Fibroblast of skin of scalp (primary cell): ENCODE results near the gene JRKL. TPM values are rescaled to one million over a fixed set of nuclear protein-coding genes. Genes with fewer than 3 reads are reported as not detected.

Experiments
- DNase-seq: peaks from one replicate; pipeline ENCODE4 v3.0.0-alpha.2; 2013
- polyA plus RNA-seq, 2 experiments: library from polyadenylated mRNA; unstranded; fragments of 120-200 nt; gene quantifications; one replicate each; pipeline ENCODE4 v1.2.1, GENCODE V29; 2013; ENCODE audit not compliant: insufficient read length in 2 of 2

Gene JRKL
- polyA plus RNA-seq (2013, experiment 1 of 2; ENCODE audit: insufficient read length), result 18.9 TPM
- 21.0 TPM for polyA plus RNA-seq (2013, experiment 2 of 2; ENCODE audit: insufficient read length)

DNA sequence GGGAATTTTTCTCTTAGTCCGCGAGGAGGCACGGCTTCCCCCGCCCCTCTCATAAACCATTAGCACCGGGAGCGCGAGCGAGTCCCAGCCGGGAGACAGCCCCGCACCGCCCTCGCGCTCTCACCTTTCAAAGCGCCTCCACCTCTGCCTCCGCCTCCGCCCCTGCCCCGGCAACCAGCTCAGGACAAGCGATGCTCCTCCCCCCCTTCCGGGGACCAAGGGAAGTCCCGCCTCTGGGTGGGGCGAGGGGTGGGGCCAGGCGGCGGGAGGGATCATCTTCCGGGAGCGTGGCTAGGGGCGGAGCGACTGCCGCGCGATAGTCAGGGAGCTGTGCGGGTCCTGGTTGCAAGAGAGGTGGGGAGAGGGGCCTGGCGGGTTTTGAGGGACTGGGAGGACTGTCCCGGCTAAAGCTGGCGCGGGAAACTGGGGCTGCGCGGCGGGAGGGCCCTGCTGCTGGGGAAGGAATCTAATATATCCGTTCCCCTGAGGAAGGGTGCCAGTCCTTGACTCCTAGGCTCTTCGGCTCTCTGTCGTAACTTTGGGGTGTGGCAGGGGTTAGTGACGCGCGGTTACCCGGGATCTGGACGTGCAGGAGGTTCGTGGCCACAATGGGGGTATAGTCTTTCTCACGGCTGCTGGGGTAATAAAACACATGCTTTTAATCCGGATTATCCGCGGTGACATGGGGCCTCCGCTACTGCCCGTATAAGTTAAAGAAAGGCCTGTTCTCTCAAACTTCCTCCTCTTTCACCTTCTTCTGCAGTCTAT is at the start of gene JRKL, which contains the start of gene CCDC82:
Gene JRKL (plus strand): TSS at position 294 of the 768 bp plus-strand sequence. CDS start 637 bp downstream, outside the sequence.
Gene CCDC82 (minus strand): TSS at position 193 of the 768 bp plus-strand sequence. CDS start 5,165 bp downstream, outside the sequence.
- peak; percentile 96 for DNase-seq

- DNase-seq, result no peak
Measured at GRCh38 chr11:96340555-96340885, 49.3 kb upstream of the JRKL start.

DNA sequence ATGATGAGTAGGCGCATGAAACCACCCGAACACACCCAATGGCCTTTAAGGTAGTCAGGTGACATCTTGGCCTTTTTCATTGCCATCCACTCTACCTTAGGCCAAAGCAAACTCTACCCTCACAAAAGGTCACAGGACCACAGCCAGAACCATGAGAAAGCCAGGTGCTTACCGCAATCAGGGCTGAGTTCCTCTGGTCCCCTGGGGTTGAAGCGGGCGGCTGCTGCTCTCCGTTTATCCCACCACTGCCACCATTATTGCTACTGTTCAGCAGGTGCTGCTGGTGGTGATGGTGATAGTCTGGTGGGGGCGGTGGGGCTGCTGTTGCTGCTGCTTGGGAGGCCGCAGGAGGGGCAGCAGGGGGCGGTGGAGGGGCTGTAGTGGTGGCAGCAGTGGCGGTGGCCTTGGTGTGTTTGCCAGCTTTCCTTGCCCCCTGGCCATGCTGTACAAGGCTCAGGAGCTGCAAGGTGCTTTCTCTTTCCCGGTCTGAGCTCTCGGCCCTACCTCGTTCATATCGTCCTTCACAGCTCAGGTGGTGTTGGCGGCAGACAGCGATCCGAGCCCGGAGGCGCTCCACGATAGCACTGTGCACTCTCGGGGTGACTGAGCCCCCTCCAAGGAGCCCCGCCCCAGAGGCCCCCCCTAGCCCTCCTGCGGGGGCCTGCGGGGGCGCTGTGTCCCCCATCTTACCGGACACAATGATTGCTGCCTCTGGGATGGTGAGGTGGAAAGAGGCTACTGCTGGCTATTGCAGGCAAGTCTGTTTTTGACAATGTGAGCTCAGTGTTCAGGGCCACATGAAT is 48.4 kb upstream of the JRKL start:
- DNase-seq, result peak; percentile 50

DNA sequence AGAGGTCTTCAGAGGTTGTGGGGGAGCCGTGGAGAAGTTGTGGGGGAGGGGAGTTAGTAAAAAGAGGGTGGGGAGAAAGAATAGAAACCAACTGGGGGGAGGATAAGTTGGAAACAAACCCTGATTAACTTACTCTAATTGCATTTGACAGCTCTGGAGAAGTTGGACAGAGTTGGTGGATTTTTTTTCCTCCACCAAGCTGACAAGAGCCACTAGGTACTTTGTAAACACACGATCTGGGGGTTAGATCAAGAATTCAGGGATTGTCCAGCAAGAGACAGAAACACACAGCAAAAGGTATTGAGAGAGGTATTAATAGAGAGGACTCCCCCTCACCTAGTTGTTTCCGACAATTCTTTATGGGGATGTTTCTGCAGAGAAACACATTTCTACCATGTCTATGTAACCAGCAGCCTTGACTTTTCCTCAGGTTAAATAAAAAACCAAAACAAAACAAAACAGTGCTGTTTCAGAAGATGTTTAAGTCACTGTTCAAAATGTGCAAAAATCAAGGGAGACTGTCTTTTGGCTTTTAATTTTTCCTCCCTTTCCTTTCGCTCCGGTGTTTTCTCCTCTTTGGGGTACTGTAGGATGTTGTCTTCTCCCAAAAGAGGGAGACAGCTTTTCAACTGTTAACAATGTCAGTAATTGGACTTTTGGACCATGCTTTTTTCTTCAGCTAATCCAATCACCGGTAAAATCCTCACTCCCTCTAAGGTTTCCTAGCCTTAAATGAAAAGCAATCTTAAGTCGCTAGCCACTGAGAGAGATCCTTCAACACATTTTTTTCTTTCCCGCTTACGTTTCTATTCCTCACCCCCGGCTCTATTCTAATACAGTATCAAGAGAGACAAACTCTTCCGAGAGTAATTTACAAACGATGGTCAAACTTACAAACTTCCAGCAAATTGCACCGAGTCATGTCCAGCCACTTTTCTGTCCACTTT is 47.5 kb upstream of the JRKL start:
- DNase-seq, result no peak

- DNase-seq, result peak; percentile 95
Measured at GRCh38 chr11:96342961-96343711, 46.7 kb upstream of the JRKL start, which contains the start of gene MAML2. Gene MAML2 (minus strand): TSS chr11:96343195. CDS start chr11:96341895, 1,300 bp downstream.

GRCh38 chr11:96356848-96357247 is 33.0 kb upstream of the JRKL start:
- DNase-seq, result no peak

DNA sequence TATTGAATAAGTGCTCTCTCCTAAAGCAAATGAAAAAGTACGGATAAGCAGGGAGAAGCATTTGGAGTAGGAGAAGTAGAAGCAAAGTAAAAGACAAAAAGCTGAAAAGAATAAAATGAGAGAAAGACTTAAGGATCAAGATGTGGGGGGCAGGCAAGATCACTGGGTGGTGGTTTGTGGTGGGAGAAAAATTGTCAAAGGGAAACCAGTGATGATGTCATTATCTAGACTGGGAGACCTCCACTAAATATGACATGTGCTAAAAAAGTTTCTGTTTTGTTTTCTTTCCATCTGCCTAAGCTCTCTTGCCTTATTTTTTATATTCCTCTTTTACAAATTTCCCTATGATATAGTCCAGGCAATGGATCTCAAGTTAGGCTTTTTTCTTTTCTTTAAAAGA is 32.0 kb upstream of the JRKL start:
- no peak for DNase-seq

DNA sequence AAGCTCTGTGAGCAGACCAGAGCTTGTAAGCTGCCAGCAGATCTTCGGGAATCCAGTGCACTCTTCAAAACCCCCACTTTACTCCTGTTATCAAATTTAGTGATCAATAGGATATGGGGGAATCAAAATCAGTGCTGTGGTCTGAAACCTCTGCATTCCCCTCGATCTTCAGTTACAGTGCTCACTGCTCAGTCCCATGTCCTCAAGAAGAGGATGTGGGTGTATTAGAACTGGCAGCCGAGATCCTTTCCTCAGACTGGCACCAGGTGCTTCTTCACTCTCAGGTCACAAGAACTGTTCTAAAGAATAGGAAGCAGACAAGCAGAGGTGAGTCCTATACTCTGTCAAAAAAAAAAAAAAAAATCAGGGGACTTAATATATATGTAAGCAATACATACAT is 31.5 kb upstream of the JRKL start:
- DNase-seq, result no peak

DNA sequence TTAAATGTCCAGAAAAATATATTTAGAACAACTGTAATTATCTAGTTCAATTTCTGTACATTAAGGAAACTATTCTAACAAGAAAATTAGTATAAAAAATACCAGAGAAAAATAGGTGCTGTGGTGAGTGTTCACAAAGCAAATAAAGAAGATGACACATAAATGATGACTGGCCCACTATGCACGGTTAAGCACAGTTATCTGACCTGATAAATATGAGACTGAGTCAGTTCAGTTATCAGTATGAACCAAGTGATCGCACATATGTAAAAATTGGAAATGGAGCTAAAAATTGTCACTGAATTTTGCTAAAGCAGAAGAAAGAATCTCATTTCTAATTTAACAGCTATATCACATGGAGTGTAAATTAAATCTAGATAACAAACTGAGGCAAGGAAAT is 28.0 kb upstream of the JRKL start:
- peak; percentile 7 for DNase-seq

DNA sequence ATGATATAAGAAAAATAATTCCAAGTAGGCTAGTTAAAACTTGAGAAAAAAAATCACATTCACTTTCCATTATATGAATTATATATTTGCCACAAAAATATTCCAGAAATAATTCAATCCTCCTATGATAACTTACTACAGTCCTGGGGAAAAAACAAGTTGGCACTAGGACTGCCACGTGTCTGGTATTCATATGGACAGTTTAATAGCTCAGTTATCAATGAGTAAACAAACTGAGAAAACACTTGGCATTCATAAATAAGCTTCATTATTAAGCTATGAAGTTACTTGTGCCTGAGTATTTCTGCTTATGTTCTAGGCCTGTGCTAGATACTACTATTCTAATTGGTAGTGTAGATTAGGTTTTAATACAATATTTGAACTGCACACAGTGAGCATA is 24.3 kb upstream of the JRKL start:
- DNase-seq, result no peak

GRCh38 chr11:96366024-96366423 is 23.8 kb upstream of the JRKL start:
- DNase-seq, result no peak

- no peak for DNase-seq
Measured at GRCh38 chr11:96367342-96367741, 22.5 kb upstream of the JRKL start.

GRCh38 chr11:96373826-96374225 is 16.0 kb upstream of the JRKL start:
- DNase-seq, result no peak

GRCh38 chr11:96376796-96377195 is 13.0 kb upstream of the JRKL start:
- no peak for DNase-seq

DNA sequence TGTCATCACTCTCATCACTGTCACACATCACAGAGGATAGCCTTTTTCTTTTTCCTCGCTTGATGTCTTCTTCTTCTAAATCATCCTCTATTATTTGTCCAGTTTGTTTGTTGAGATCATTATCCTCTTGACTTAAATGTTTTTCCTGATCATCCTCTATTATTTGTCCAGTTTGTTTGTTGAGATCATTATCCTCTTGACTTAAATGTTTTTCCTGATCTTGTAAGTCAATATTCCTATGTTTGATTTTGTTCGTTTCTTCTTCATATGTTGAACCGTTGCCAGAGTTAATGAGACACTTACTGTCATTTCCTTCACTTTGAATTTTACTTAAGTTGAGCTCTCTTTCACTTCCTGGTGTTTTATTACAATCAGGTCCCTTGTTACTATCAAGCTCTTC is 5.7 kb upstream of the JRKL start:
- DNase-seq, result no peak

DNA sequence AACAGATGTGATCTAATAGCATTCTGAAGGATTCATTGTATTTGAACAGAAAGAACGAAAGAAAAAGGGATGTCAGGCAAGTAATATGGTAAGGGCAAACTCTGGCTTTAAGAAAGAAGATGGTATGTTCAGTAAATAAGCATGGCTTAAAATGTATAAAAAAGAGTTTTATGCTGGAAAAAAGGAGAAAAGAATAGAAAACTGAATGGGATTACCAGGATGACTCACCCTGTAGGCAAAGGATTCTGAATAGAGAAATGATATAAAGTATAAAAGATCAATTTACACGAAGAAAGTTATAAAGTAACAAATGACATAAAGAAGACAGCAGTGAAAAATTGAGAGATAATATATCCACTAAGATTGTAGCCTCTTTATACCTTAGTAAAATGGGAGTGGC is 4.6 kb upstream of the JRKL start:
- no peak for DNase-seq

GRCh38 chr11:96388891-96389719 is 708 bp upstream of the JRKL start:
- no peak for DNase-seq

GRCh38 chr11:96390488-96390792 is 627 bp downstream of the JRKL start:
- peak; percentile 15 for DNase-seq

DNA sequence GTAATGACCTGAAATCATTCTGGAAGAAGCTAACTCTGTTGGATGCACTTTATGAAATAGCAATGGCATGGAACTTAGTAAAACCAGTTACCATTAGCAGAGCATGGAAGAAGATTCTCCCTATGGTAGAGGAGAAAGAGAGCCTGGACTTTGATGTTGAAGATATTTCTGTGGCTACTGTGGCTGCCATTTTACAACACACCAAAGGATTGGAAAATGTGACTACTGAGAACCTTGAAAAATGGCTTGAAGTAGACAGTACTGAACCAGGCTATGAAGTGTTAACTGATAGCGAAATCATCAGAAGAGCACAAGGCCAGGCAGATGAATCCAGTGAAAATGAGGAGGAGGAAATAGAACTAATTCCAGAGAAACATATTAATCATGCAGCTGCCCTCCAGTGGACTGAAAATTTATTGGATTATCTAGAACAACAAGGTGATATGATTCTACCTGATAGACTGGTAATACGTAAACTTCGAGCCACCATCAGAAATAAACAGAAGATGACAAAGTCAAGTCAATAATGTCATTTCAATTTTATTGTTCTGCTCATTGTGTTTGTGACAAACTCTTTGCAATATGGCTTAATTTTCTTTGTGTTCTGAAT is 2.0 kb downstream of the JRKL start:
- peak; percentile 6 for DNase-seq

- DNase-seq, result peak; percentile 58
Measured at GRCh38 chr11:96393753-96394348, 4.0 kb downstream of the JRKL start.
